Upper lobe of left lung (tissue), 6 donors: Measurements from ENCODE around the gene STAP2. TPM values are rescaled to one million over a fixed set of nuclear protein-coding genes. Genes with fewer than 3 reads are reported as not detected.

Experiments used
- ATAC-seq, 2 donors: fragments of 200-7000 bp; cut with Tn5 transposase; one replicate each; pipeline ENCODE4 v1.9.1; 2022; ENCODE audit warnings: mild to moderate bottlenecking in 2 of 2, moderate library complexity in 2 of 2; ENCODE audit not compliant: low FRiP score in 2 of 2
- DNase-seq, 2 donors: peaks; one replicate each; pipeline ENCODE4 v3.0.0-alpha.2; 2019 to 2020
- H3K27ac ChIP-seq, 4 donors: fragments of 200-600 bp; sonication (generic); one replicate each; pipeline ENCODE4 v1.5.1; 2016 to 2019
- H3K27me3 ChIP-seq, 4 donors: fragments of 200-600 bp; sonication (generic); one replicate each; pipeline ENCODE4 v1.5.1; 2017 to 2019
- H3K36me3 ChIP-seq, 4 donors: fragments of 200-600 bp; sonication (generic); one replicate each; pipeline ENCODE4 v1.5.1; 2016 to 2019
- H3K4me1 ChIP-seq, 4 donors: fragments of 200-600 bp; sonication (generic); one replicate each; pipeline ENCODE4 v1.5.1; 2018 to 2019
- H3K4me3 ChIP-seq, 4 donors: fragments of 200-600 bp; sonication (generic); one replicate each; pipeline ENCODE4 v1.5.1; 2017 to 2019; ENCODE audit warnings: mild to moderate bottlenecking in 2 of 4, moderate library complexity in 1 of 4
- H3K9me3 ChIP-seq, 4 donors: fragments of 200-600 bp; sonication (generic); one replicate each; pipeline ENCODE4 v1.5.1; 2018 to 2019
- CTCF ChIP-seq, 6 experiments: fragments of 450-650 bp in 4 of 6; fragments of 200-600 bp in 2 of 6; sonication (generic) in 2 of 6; IDR thresholded peaks; one replicate each; pipeline ENCODE4 v1.5.1; 2016 to 2019; ENCODE audit warnings: antibody characterized with exemption in 6 of 6
- EP300 ChIP-seq, 4 donors: sonication (generic); formaldehyde crosslinking; IDR thresholded peaks; one replicate each; pipeline ENCODE4 v1.5.1; 2017; ENCODE audit warnings: antibody characterized with exemption in 4 of 4, control low read depth in 2 of 4
- POLR2A ChIP-seq, 4 donors: fragments of 450-650 bp; IDR thresholded peaks; one replicate each; pipeline ENCODE4 v1.5.1; 2016 to 2017; ENCODE audit warnings: antibody characterized with exemption in 4 of 4, mild to moderate bottlenecking in 2 of 4
- POLR2AphosphoS5 ChIP-seq, 2 donors: sonication (generic); formaldehyde crosslinking; IDR thresholded peaks; one replicate each; pipeline ENCODE4 v1.5.1; 2017; ENCODE audit warnings: antibody characterized with exemption in 2 of 2
- WGBS, 2 donors: methylation state at CpG; one replicate each; pipeline ENCODE4 v1.1.5; 2017 to 2018; 5-methylcytosine and 5-hydroxymethylcytosine counted together
- total RNA-seq, 6 donors: library from RNA; depleted of rRNA in 4 of 6; stranded (reverse); fragments of >200 nt in 4 of 6; gene quantifications; one replicate each; pipeline versions ENCODE4 v1.1.0 to v1.2.1, GENCODE V29; 2016 to 2021
- donor health status: DM: no; HTN: no; CAD: no; lungs with moderate emphysema.
- donor health status: DM: no; HTN: yes; CAD: no; lungs with severe emphysema.

STAP2 gene
- total RNA-seq, 6 donors from 2014 or later = 11.2 to 39.8 (median 14.7) TPM

- peak overlapping the region in 2 of 4 donors; percentile 3 to 30 for H3K4me3 ChIP-seq
- no peak overlapping the region for H3K27ac ChIP-seq
- H3K4me1 ChIP-seq = peaks cover 11 to 19% (median 13%) of the 10 kb centered on the region in 4 donors
- no peak for ATAC-seq
- peaks cover 2 to 29% (median 16%) of the 10 kb centered on the region in 4 donors for H3K27me3 ChIP-seq
- no peaks in the 10 kb centered on the region for H3K9me3 ChIP-seq
- TF ChIP-seq POLR2A (IDR thresholded peaks at IDR 0.05) = no peak
- no peak for TF ChIP-seq CTCF (IDR thresholded peaks at IDR 0.05)
- TF ChIP-seq POLR2AphosphoS5 (IDR thresholded peaks at IDR 0.05) = no peak
- no peak for TF ChIP-seq EP300 (IDR thresholded peaks at IDR 0.05)
- peak in 1 of 2 donors; percentile 76 for DNase-seq
- 4 to 6% methylated on average over 20 to 39 of the region's 71 CpGs for WGBS, 2 donors
- no peaks in the 10 kb centered on the region for H3K36me3 ChIP-seq
Measured at GRCh38 chr19:4279530-4280422, 58.9 kb downstream of the STAP2 start.

- Histone ChIP-seq H3K36me3 (no peaks in the 10 kb centered on the region), H3K4me1 (peaks cover 11 to 19% (median 13%) of the 10 kb centered on the region in 4 donors), H3K4me3 (peak overlapping the region in 2 of 4 donors; percentile 3 to 30), H3K27ac (no peak overlapping the region), H3K27me3 (peaks cover 2 to 29% (median 16%) of the 10 kb centered on the region in 4 donors), H3K9me3 (no peaks in the 10 kb centered on the region)
- 0% methylated on average over 7 to 18 of the region's 30 CpGs for WGBS, 2 donors
- no peak for DNase-seq
- no peak for ATAC-seq
- TF ChIP-seq EP300 (IDR thresholded peaks at IDR 0.05) (no peak), CTCF (IDR thresholded peaks at IDR 0.05) (no peak), POLR2A (IDR thresholded peaks at IDR 0.05) (no peak), POLR2AphosphoS5 (IDR thresholded peaks at IDR 0.05) (no peak)
Measured at GRCh38 chr19:4279267-4279529, 59.4 kb downstream of the STAP2 start.

GRCh38 chr19:4278419-4279266 is 60.0 kb downstream of the STAP2 start, which contains the start of gene SHD:
Gene SHD (plus strand): TSS chr19:4279266. CDS start chr19:4280064, 798 bp downstream.
- H3K9me3 ChIP-seq = no peaks in the 10 kb centered on the region
- ATAC-seq = no peak
- WGBS, 2 donors = 1 to 3% methylated on average over 18 to 34 of the region's 44 CpGs
- H3K27me3 ChIP-seq = peaks cover 2 to 29% (median 16%) of the 10 kb centered on the region in 4 donors
- peak within 1 kb of the TSS in 2 of 4 donors; percentile 3 to 30 for H3K4me3 ChIP-seq
- H3K36me3 ChIP-seq = no peaks in the 10 kb centered on the region
- H3K4me1 ChIP-seq = peaks cover 11 to 19% (median 13%) of the 10 kb centered on the region in 4 donors
- DNase-seq = peak in 1 of 2 donors; percentile 81
- TF ChIP-seq POLR2A (IDR thresholded peaks at IDR 0.05) (no peak), POLR2AphosphoS5 (IDR thresholded peaks at IDR 0.05) (no peak), EP300 (IDR thresholded peaks at IDR 0.05) (no peak), CTCF (IDR thresholded peaks at IDR 0.05) (no peak)
- H3K27ac ChIP-seq = no peak within 1 kb of the TSS

- 6 to 32% methylated on average over 3 to 4 of the region's 4 CpGs for WGBS, 2 donors
- Histone ChIP-seq H3K4me1 (peaks cover 11 to 19% (median 13%) of the 10 kb centered on the region in 4 donors), H3K9me3 (no peaks in the 10 kb centered on the region), H3K27ac (no peak overlapping the region), H3K36me3 (no peaks in the 10 kb centered on the region), H3K4me3 (no peak overlapping the region), H3K27me3 (peaks cover 2 to 29% (median 16%) of the 10 kb centered on the region in 4 donors)
- TF ChIP-seq CTCF (IDR thresholded peaks at IDR 0.05) = no peak
- no peak for TF ChIP-seq EP300 (IDR thresholded peaks at IDR 0.05)
- no peak for TF ChIP-seq POLR2AphosphoS5 (IDR thresholded peaks at IDR 0.05)
- TF ChIP-seq POLR2A (IDR thresholded peaks at IDR 0.05) = no peak
- ATAC-seq (no peak), DNase-seq (no peak)
Measured at GRCh38 chr19:4278010-4278409, 60.6 kb downstream of the STAP2 start.
